BLaER1 treated with 17β-estradiol and CSF1 and Interleukin-3, amounts not matched to agents 10 nM and 100 nM (cell line): ENCODE data around the gene RBMS3.

ENCODE experiments used
- H3K27ac ChIP-seq, 11 experiments: shearing (Covaris generic); formaldehyde crosslinking; 2 replicates each; pipeline ENCODE4 v1.8.1; 2022
- H3K27me3 ChIP-seq, 11 experiments: shearing (Covaris generic); formaldehyde crosslinking; 2 replicates each; pipeline ENCODE4 v1.8.1; 2022
- H3K36me3 ChIP-seq, 11 experiments: shearing (Covaris generic); formaldehyde crosslinking; 2 replicates each; pipeline ENCODE4 v1.8.1; 2022
- H3K4me1 ChIP-seq, 10 experiments: shearing (Covaris generic); formaldehyde crosslinking; 2 replicates each; pipeline ENCODE4 v1.8.1; 2022
- H3K4me2 ChIP-seq, 11 experiments: shearing (Covaris generic); formaldehyde crosslinking; 2 replicates each; pipeline ENCODE4 v1.8.1; 2022
- H3K4me3 ChIP-seq, 10 experiments: shearing (Covaris generic); formaldehyde crosslinking; 2 replicates each; pipeline ENCODE4 v1.8.1; 2022
- H3K9ac ChIP-seq, 11 experiments: shearing (Covaris generic); formaldehyde crosslinking; 2 replicates each; pipeline ENCODE4 v1.8.1; 2022
- H3K9me3 ChIP-seq, 11 experiments: shearing (Covaris generic); formaldehyde crosslinking; replicated peaks in 1 of 11; 2 replicates each; pipeline ENCODE4 v1.8.1; 2022
- H4K20me1 ChIP-seq, 11 experiments: shearing (Covaris generic); formaldehyde crosslinking; 2 replicates each; pipeline ENCODE4 v1.8.1; 2022
- Cebpa-rat ChIP-seq, 11 experiments: shearing (Covaris generic); IDR thresholded peaks; 2 replicates each; pipeline ENCODE4 v1.8.1; 2022

RBMS3 gene

GRCh38 chr3:29247088-29247745, 33.7 kb upstream of the RBMS3 start:
- no peaks in the 10 kb centered on the region for H3K27me3 ChIP-seq
- H3K4me2 ChIP-seq = no peak overlapping the region
- TF ChIP-seq Cebpa-rat (IDR thresholded peaks at IDR 0.05) = no peak
- H3K9ac ChIP-seq = no peak overlapping the region
- H3K36me3 ChIP-seq = no peaks in the 10 kb centered on the region
- H3K4me1 ChIP-seq = peaks cover 0 to 9% (median 0%) of the 10 kb centered on the region in 10 experiments; a peak in 1 of 20 replicates
- H3K4me3 ChIP-seq = no peak overlapping the region
- no peaks in the 10 kb centered on the region for H4K20me1 ChIP-seq
- H3K27ac ChIP-seq = no peak overlapping the region
- H3K9me3 ChIP-seq = no peaks in the 10 kb centered on the region

- Histone ChIP-seq H3K27ac (no peak overlapping the region), H3K4me2 (no peak overlapping the region), H3K36me3 (no peaks in the 10 kb centered on the region), H3K4me3 (no peak overlapping the region), H3K9ac (no peak overlapping the region), H3K27me3 (no peaks in the 10 kb centered on the region), H3K4me1 (peaks cover 0 to 9% (median 0%) of the 10 kb centered on the region in 10 experiments; a peak in 1 of 20 replicates), H3K9me3 (no peaks in the 10 kb centered on the region), H4K20me1 (no peaks in the 10 kb centered on the region)
- no peak for TF ChIP-seq Cebpa-rat (IDR thresholded peaks at IDR 0.05)
Observed at GRCh38 chr3:29249829-29250345, 31.0 kb upstream of the RBMS3 start.

DNA sequence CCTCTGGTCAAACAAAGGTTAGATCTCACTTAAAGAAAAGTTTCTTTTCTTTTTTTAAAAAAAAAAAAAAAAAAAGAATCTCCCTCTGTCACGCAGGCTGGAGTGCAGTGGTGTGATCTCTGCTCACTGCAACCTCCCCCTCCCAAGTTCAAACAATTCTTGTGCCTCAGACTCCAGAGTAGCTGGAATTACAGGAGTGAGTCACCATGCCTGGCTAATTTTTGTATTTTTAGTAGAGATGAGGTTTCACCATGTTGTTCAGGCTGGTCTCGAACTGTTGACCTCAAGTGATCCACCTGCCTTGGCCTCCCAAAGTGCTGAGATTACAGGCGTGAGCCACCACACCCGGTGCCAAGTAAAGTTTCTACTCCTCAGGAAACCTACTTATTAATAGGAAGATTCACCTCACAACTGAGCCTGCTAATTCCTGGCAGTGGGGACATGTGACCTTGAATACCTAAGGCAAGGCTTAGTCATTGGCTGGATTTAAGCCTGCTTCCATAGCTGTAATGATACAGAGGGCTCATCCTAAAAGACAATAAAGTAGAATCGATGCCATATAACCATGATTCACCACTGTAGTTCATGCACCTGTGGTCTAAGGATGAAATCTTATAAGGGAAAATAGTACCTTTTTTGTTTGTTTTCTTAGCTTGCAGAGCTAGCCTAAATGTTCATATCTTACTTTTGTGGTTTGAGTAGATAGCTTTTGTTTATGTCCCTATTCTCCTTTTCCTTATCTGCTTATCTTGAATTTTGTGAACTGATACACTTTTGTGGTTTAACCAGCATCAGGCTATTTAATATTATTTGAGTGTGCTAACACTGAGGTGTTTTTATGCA, 24.8 kb upstream of the RBMS3 start:
- Histone ChIP-seq H3K36me3 (no peaks in the 10 kb centered on the region), H3K27ac (no peak overlapping the region)
- TF ChIP-seq Cebpa-rat (IDR thresholded peaks at IDR 0.05) = no peak

DNA sequence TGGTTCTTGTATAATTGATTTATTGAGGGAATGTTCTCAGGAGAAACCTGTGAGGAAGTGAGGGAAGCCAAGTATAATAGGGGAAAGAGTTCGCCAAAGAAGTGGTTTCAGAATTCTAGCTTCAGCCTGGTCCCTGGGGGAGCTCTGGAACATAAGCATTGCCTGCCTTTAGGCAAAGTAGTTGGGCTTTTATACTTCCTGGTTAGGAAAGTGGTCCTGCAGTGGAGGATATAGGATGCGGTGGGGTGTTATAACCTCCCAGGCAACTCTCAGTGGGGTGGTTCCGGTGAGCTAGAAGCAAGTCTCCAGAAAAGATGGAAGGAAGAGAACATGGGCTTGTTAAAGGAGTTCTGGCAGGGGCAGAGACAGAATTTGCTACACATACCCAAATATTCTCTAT, 22.7 kb upstream of the RBMS3 start:
- Histone ChIP-seq H3K9ac (no peak overlapping the region), H3K27me3 (no peaks in the 10 kb centered on the region), H3K4me1 (no peaks in the 10 kb centered on the region), H3K9me3 (no peaks in the 10 kb centered on the region), H3K27ac (no peak overlapping the region), H3K4me3 (no peak overlapping the region), H3K36me3 (no peaks in the 10 kb centered on the region), H3K4me2 (no peak overlapping the region), H4K20me1 (no peaks in the 10 kb centered on the region)
- no peak for TF ChIP-seq Cebpa-rat (IDR thresholded peaks at IDR 0.05)

More for the DNA sequence above, 24.8 kb upstream of the RBMS3 start:
- no peak overlapping the region for H3K4me3 ChIP-seq
- no peaks in the 10 kb centered on the region for H4K20me1 ChIP-seq
- H3K4me2 ChIP-seq = no peak overlapping the region
- H3K27me3 ChIP-seq = no peaks in the 10 kb centered on the region
- H3K4me1 ChIP-seq = no peaks in the 10 kb centered on the region
- no peaks in the 10 kb centered on the region for H3K9me3 ChIP-seq
- H3K9ac ChIP-seq = no peak overlapping the region

GRCh38 chr3:29261119-29261518, 19.8 kb upstream of the RBMS3 start:
- Histone ChIP-seq H3K4me1 (no peaks in the 10 kb centered on the region), H4K20me1 (no peaks in the 10 kb centered on the region), H3K4me2 (no peak overlapping the region), H3K36me3 (no peaks in the 10 kb centered on the region), H3K9me3 (no peaks in the 10 kb centered on the region), H3K9ac (no peak overlapping the region), H3K27ac (no peak overlapping the region), H3K27me3 (no peaks in the 10 kb centered on the region), H3K4me3 (no peak overlapping the region)
- no peak for TF ChIP-seq Cebpa-rat (IDR thresholded peaks at IDR 0.05)

DNA sequence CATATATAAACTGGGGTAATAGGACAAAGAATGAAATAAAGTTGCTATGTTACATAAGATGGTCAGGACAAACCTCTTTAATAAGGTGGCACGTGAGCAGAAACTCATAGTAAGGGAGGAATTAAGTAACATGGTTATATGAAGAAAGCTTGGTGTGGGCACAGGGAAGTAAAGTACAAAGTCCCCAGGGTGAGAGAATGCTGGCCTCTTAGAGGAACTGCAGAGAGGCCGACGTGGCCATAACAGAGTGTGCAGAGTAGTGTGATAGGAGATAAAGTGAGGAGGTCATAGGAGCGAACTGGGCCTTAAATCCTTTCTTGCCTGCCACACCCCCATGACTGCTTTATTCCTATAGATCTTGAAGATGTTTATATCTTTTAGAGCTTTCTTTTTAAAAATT, 17.4 kb upstream of the RBMS3 start:
- Histone ChIP-seq H4K20me1 (no peaks in the 10 kb centered on the region), H3K27ac (no peak overlapping the region), H3K36me3 (no peaks in the 10 kb centered on the region), H3K4me3 (no peak overlapping the region), H3K9ac (no peak overlapping the region), H3K4me1 (no peaks in the 10 kb centered on the region), H3K9me3 (no peaks in the 10 kb centered on the region), H3K27me3 (no peaks in the 10 kb centered on the region), H3K4me2 (no peak overlapping the region)
- TF ChIP-seq Cebpa-rat (IDR thresholded peaks at IDR 0.05) = no peak

- H3K4me2 ChIP-seq = no peak overlapping the region
- no peaks in the 10 kb centered on the region for H3K27me3 ChIP-seq
- TF ChIP-seq Cebpa-rat (IDR thresholded peaks at IDR 0.05) = no peak
- H3K9me3 ChIP-seq = no peaks in the 10 kb centered on the region
- H3K4me1 ChIP-seq = no peaks in the 10 kb centered on the region
- no peak overlapping the region for H3K9ac ChIP-seq
- H3K4me3 ChIP-seq = no peak overlapping the region
- H3K36me3 ChIP-seq = no peaks in the 10 kb centered on the region
- no peaks in the 10 kb centered on the region for H4K20me1 ChIP-seq
- H3K27ac ChIP-seq = no peak overlapping the region
Observed at GRCh38 chr3:29265509-29266072, 15.3 kb upstream of the RBMS3 start.

- no peak overlapping the region for H3K27ac ChIP-seq
- no peaks in the 10 kb centered on the region for H3K27me3 ChIP-seq
- H3K36me3 ChIP-seq = no peaks in the 10 kb centered on the region
- H3K9me3 ChIP-seq = no peaks in the 10 kb centered on the region
- no peak overlapping the region for H3K9ac ChIP-seq
- H3K4me2 ChIP-seq = no peak overlapping the region
- H4K20me1 ChIP-seq = no peaks in the 10 kb centered on the region
- no peak overlapping the region for H3K4me3 ChIP-seq
- TF ChIP-seq Cebpa-rat (IDR thresholded peaks at IDR 0.05) = no peak
- H3K4me1 ChIP-seq = no peaks in the 10 kb centered on the region
Observed at GRCh38 chr3:29267226-29267625, 13.6 kb upstream of the RBMS3 start.

DNA sequence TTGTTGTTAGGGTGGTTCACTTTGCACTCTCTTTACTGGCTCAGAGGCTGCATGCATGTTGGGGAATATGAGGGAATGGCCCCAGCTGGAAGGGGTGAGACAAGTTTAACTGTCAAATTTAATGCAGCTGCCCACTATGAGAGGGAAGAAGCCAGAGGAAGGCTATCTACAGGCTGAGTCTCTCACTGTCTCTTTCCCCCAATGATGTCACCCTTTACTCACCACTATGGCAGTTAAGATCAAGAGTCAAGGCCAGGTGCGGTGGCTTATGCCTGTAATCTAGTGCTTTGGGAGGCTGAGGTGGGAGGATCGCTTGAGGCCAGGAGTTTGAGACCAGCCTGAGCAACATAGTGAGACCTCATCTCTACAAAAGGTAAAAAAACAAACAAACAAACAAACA, 12.2 kb upstream of the RBMS3 start:
- Histone ChIP-seq H3K27me3 (no peaks in the 10 kb centered on the region), H3K9me3 (no peaks in the 10 kb centered on the region), H3K4me3 (no peak overlapping the region), H3K4me2 (no peak overlapping the region), H3K9ac (no peak overlapping the region), H3K4me1 (no peaks in the 10 kb centered on the region), H4K20me1 (no peaks in the 10 kb centered on the region), H3K36me3 (no peaks in the 10 kb centered on the region), H3K27ac (no peak overlapping the region)
- no peak for TF ChIP-seq Cebpa-rat (IDR thresholded peaks at IDR 0.05)
